Stimulated activated CD4-positive, alpha-beta T cell treated with anti-CD3 and anti-CD28 coated beads, Interleukin-4, amount 100 ng/mL, for 48 hours (primary cell): ENCODE data around the gene CD8B2.
"Not testable (repeated sequence)": the region's sequence is repeated elsewhere in the genome, so short reads cannot be mapped to it uniquely, and the experiment has no call there.

ENCODE experiments used
- DNase-seq, 2 donors: peaks; one replicate each; pipeline ENCODE4 v3.0.0-alpha.2; 2020; ENCODE audit warnings: low read depth in 2 of 2

Gene CD8B2

GRCh38 chr2:106486551-106487385 lies at the start of gene CD8B2:
CD8B2 (plus strand) TSS chr2:106487364; CDS start chr2:106487427, 63 bp downstream.
- not testable (repeated sequence) for DNase-seq

- not testable (repeated sequence) for DNase-seq
These were observed 25.3 kb upstream of the CD8B2 start for GRCh38 chr2:106461882-106462281.

- DNase-seq = not testable (repeated sequence)
These were observed 19.6 kb upstream of the CD8B2 start for GRCh38 chr2:106467516-106467915.

GRCh38 chr2:106468107-106468506 lies 19.1 kb upstream of the CD8B2 start, which contains the start of gene RGPD3:
RGPD3 (minus strand) TSS chr2:106468413; CDS start chr2:106468288, 125 bp downstream.
- DNase-seq = not testable (repeated sequence)

GRCh38 chr2:106470658-106471057 lies 16.5 kb upstream of the CD8B2 start:
- peak; percentile 14 to 40 for DNase-seq

- not testable (repeated sequence) for DNase-seq
These were observed 9.5 kb upstream of the CD8B2 start for GRCh38 chr2:106477647-106478046.

- not testable (repeated sequence) for DNase-seq
These were observed 7.6 kb upstream of the CD8B2 start for GRCh38 chr2:106479563-106479962.

- DNase-seq = not testable (repeated sequence)
These were observed 425 bp downstream of the CD8B2 start for GRCh38 chr2:106487386-106488191.

- not testable (repeated sequence) for DNase-seq
These were observed 2.5 kb downstream of the CD8B2 start for GRCh38 chr2:106489701-106490100.

GRCh38 chr2:106492399-106492798 lies 5.2 kb downstream of the CD8B2 start:
- DNase-seq = not testable (repeated sequence)

GRCh38 chr2:106492913-106493312 lies 5.7 kb downstream of the CD8B2 start:
- DNase-seq = not testable (repeated sequence)

GRCh38 chr2:106498549-106498948 lies 11.4 kb downstream of the CD8B2 start:
- not testable (repeated sequence) for DNase-seq

- not testable (repeated sequence) for DNase-seq
These were observed 13.2 kb downstream of the CD8B2 start for GRCh38 chr2:106500350-106500749.

- not testable (repeated sequence) for DNase-seq
These were observed 15.2 kb downstream of the CD8B2 start for GRCh38 chr2:106502351-106502750.

- DNase-seq = not testable (repeated sequence)
These were observed 17.0 kb downstream of the CD8B2 start for GRCh38 chr2:106504192-106504591.

GRCh38 chr2:106504787-106505186 lies 17.6 kb downstream of the CD8B2 start:
- DNase-seq = not testable (repeated sequence)

GRCh38 chr2:106506002-106506687 lies 19.0 kb downstream of the CD8B2 start:
- not testable (repeated sequence) for DNase-seq

GRCh38 chr2:106508660-106509373 lies 21.7 kb downstream of the CD8B2 start:
- not testable (repeated sequence) for DNase-seq

- DNase-seq = not testable (repeated sequence)
These were observed 22.2 kb downstream of the CD8B2 start for GRCh38 chr2:106509374-106509770.

- DNase-seq = not testable (repeated sequence)
These were observed 23.6 kb downstream of the CD8B2 start for GRCh38 chr2:106510791-106511190.

GRCh38 chr2:106511476-106511901 lies 24.3 kb downstream of the CD8B2 start:
- DNase-seq = peak; percentile 16 to 30
